Stimulated activated CD8-positive, alpha-beta memory T cell treated with anti-CD3 and anti-CD28 coated beads, Interleukin-4, amount 100 ng/mL, for 4 hours (primary cell): Measurements from ENCODE around the gene NSF.
"Not testable (repeated sequence)": the region's sequence is repeated elsewhere in the genome, so short reads cannot be mapped to it uniquely, and the experiment has no call there.

ENCODE experiments used
- DNase-seq, 2 donors: peaks; one replicate each; pipeline ENCODE4 v3.0.0-alpha.2; 2020; ENCODE audit warnings: low read depth in 2 of 2, low spot score in 1 of 2

NSF gene

GRCh38 chr17:46753776-46754175, 163.3 kb downstream of the NSF start:
- DNase-seq, result no peak

DNA sequence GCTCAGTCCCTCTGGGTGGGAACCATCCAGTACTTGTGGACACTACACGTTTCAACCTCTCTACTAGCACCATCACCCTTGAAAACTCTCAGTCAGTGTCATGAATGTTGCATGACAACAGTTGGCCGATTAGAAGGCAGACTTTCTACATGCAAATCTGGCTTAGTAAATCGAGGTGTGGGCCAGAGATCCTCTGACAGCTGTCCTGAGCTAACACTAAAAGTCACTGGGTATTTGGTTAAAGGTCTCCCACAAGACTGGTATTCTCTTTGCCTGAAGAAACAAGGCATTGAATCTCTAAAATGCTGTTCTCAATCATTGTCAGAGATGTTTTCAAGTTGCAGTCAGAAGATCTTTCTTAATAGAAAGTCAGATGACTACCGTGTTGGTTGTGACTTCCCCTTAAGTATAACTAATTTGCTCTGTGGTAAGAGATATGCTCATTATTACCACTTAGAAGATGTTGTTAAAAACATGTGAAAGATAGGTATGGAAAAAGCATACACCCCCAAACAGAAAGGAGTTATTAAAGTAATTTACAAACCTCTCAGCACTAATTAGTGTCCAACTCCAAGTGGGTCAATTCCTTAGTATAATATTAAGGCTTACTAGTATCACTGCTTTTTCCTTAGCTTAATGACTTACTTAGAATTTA, 165.7 kb downstream of the NSF start:
- no peak for DNase-seq

GRCh38 chr17:46756861-46757260, 166.4 kb downstream of the NSF start:
- DNase-seq, result no peak

DNA sequence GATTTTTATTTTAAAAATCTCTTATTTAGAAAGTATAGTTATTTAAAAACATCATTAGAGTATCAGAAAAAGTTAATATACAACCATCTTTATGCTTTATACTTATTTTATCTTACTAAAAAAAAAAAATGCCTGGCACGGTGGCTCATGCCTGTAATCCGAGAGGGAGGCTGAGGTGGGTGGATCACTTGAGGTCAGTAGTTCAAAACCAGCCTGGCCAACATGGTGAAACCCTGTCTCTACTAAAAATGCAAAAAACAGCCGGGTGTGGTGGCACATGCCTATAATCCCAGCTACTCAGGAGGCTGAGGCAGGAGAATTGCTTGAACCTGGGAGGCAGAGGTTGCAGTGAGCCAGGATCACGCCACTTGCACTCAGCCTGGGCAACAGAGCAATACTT, 167.1 kb downstream of the NSF start:
- DNase-seq, result not testable (repeated sequence)

DNA sequence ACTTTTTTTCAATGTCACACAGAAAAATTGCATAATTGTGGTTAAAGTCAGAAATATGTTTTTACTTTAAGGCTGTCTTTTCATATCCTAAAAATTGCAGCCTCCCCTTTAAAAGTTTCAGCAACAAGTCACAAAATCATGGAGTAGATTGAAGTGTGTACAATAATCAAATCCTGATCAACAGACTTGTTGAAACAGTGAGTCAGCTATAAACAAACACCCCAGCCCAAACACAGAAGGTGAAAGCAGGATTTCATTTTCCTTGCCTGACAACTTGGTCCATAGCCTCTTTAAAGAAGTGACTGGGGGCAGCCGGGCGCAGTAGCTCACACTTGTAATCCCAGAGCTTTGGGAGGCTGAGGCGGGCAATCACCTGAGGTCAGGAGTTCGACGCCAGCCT, 168.1 kb downstream of the NSF start:
- no peak for DNase-seq

- DNase-seq, result no peak
Observed at GRCh38 chr17:46759141-46759540, 168.7 kb downstream of the NSF start.

DNA sequence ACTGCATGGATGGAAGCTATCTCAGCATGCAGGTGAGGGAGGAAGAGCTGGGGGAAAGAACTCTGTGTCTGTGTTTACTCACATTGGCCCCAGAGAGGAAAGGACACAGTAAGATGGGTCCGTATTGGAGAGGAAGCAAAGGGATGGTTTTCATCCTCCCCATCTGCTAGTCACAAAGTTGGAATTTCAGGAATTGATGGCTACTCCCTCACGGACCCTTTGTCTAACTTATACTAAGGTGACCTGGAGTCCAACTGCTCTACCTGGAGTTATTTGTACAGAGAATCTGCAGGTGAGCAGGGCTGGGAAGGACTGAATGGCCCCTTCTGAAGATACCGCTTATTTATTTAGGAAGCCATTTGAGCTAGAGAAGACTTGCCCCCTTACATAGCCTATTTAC, 172.9 kb downstream of the NSF start:
- DNase-seq, result no peak

GRCh38 chr17:46764000-46764708, 173.7 kb downstream of the NSF start:
- DNase-seq, result no peak

GRCh38 chr17:46764709-46765401, 174.4 kb downstream of the NSF start:
- DNase-seq, result no peak

DNA sequence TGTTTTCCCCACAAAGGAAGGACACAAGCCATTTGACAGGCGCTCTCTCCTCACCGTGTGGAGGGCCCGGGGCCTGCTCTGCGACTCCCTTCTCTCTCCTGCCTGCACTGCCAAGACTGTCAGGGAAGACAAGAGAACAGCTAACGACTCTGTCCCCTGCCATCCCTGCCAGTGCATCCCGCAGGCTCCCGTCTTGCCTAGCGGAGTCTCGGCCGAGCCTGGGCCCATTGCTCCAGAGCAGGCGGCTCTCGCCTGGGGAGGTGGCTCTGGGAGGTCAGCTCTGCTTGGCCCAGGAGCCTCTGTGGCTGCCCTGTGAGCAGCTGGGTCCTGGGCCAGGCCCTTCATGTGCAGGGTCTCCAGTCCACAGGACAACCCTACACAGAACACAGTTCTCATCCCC, 175.0 kb downstream of the NSF start:
- no peak for DNase-seq

DNA sequence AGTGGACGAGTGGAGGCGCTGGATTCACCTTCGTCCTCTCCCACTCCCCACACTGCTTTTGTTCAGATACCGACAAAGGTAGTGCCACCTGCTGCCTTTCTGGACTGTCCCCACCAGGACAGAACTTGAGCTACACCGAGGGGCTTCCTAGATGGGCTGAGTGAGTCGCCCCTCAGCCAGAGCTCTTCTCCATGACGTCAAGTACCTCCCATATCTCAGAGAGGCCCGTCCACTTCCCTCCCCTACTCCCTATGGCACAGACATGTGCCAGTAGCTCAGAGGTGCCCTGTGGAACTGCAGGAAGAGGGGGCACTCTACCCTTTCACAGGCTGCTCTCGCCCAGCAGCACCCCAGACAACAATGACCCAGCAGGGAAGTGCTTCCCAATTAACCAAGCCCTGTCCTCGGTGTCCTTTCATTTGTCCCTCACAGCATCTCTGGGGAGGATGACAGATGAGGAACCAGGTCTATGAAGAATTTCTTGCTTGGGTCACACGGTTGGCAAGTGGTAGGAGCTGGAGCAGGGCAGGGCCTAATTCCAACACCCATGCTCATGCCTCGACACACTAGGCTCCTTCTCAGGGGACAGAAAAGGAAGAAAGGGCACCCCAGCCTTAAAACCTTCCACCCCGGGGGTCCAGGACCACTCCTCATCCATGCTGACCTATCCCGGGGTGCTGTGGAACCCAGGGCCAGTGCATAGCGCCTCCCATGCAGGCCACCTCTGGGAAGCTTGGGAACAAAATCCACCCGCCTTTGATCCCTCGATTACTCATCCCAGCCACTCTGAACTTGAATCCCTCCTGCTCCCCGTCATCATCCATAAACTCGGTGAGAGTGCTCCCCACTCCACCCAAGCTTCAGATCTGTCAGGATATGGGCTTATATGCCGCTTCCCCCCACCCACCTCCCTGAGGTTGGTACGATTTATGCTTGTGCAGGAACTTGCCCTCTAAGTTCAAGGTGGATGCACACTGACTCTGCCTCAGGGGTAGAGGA, 176.3 kb downstream of the NSF start:
- no peak for DNase-seq

DNA sequence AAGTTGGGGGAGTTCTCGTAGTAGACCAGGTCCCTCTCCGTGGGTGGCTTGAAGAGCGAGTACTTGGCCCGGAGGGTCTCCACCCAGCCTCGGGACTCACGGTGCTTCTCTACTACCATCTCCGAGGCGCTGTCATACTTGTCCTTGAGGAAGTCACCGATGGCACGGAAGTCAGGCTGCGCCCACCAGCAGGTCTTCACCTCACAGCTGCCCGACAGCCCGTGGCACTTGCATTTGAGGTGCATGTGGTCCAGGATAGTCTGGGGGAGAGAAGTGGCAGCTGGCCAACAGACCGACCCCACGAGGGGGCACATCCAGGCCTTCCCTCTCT, 178.0 kb downstream of the NSF start:
- DNase-seq, result no peak

DNA sequence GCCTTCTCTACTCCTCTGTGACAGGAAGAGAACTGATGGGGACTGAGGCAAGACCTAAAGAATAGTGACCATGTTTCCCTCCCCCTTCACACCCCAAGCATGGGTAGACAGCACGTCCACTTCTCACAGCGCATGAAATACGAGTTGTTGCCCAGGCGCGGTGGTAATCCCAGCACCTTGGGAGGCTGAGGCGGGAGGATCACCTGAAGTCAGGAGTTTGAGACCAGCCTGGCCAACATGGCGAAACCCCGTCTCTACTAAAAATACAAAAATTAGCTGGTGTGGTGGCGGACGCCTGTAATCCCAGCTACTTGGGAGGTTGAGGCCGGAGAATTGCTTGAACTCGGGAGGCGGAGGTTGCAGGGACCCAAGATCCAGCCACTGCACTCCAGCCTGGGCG, 178.4 kb downstream of the NSF start:
- DNase-seq, result not testable (repeated sequence)

DNA sequence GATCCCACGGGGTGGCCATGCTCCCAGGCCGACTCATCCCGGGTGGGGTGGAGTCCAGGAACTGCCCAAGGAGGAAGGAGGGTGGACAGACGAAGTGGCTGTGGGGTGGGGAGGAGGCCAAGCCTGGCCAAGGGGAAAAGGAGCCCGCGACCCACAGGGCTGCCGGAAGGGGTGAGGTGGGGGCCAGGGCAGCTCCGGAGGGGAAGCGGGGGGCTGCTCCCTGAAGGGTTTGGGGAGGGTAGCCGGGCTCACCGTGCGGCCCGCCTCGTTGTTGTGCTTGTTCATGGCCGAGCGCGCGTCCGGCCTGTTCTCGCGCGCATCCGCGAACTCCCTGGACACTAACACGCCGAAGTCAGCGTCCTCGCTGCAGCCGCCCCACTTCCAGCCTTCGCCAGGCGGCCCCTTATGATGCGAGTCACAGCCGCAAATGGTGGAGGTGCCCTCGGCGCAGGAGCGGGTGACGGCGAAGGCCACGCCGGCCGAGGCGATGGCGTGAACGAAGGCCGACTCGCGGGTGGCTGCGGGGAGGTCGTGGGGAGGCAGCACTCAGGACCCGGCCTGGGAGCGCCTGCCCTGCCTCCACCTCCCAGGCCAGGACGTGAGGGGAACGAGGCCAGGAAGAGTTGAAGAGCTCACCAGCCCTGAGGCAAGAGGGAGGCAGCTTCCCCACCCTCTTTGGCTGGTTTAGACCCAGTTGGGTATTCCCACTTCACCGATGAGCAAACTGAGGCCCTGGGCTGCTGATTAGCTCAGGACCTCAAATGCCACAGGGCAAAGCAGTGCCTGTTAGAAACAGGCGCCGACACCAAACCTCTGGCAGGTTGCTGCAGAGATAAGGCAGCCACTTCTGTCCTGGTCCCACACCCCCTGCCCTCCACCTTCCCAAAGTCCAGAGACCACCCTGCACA, 179.3 kb downstream of the NSF start:
- no peak for DNase-seq

DNA sequence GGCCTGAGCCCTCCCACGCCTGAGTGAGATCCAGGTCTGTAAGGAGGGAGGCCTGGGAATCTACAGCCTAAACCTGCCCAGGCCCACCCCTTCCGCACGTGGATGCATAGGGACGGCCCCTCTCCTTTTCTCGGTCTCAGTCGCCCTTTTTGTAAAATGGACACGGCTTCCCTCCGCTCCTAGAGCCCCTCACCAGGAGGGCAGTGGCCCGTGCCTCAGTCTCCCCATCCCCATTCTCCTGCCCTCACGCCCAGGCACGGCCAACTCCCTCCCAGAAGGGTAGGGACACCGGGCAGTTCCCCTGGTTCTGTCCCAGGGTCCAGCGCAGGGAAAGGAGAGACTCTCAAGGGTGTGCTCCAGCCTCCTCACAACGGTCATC, 180.0 kb downstream of the NSF start:
- no peak for DNase-seq

DNA sequence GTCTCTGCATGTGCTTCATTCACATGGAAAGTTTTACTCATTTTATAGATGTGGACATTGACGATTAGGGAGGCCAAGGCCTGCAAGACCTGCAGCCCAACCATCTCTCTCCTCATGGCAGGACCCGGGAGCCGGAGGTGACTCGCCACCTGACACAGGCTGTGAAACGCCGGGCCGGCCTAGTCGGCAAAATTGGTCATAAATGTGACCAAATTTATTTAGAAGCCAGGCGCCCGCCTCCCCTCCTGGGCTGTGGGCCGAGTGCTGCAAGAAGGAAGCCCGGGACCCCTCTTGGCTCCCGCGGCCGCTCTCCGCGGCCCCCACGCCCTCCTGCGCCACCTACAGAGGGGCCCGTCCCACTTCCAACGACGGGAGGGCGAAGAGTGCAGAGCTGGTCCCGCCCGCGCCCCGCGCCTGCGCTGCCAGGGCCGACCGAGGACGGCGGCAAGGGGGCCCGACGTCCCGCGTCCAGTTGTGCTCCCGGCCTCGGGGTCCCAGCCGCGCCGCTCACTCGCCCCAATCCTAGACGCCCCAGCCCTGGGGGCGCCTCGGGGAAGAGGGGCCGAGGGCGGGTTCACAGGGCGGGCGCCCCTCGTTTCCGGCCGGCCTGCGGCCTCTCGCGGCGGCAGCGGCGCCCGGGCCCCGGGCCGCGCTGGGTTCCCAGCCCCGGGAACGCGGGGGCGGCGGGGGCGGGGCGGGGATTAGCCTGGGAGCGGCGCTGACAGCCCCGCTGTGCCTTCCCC, 180.5 kb downstream of the NSF start:
- DNase-seq, result no peak

- DNase-seq, result no peak
Observed at GRCh38 chr17:46771561-46772474, 181.3 kb downstream of the NSF start.

DNA sequence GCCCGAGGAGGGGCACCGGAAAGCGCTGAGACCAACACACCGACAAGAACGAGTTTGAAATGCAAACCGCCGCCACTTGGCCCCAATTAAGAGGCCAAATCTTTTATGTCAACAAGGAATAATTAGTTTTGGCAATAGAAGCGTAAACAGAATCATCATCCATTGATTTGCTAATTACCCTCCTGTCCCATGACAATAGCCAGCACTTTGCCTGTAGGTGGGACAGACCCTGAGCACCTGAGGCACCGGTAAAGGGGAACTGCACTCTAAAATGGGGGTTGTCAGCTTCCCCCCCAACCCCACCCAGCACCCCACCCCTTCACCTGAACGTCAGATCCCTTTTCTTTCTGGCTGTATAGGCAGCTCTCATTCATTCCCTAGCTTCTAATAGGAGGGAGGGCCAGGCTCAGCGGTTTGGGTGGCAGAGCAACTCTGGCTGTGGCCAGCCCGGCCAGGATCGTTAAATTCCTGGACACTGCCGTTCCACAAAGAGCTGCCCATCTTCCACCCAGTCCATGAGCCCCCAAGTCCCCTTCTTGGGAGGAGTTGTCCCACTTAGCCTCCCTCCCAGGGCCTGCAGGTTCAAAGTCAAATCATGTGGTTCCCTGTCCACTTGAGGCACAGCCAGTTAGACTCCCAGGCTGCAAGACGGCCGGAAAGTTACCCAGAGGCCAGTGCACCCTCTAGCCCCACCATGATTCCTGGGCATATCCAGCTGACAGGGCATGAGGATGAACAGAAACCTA, 182.2 kb downstream of the NSF start:
- no peak for DNase-seq
